Chondrocyte (in vitro differentiated cells): ENCODE results near the gene MGAM2. TPM values are rescaled to one million over a fixed set of nuclear protein-coding genes. Genes with fewer than 3 reads are reported as not detected.

ENCODE experiments used
- DNase-seq: peaks from one replicate; pipeline ENCODE4 v3.0.0; 2021; ENCODE audit warnings: mixed read lengths, low spot score
- H3K27ac Mint-ChIP-seq: one replicate; pipeline ENCODE4 v1.8.0; 2021; ENCODE audit warnings: mild to moderate bottlenecking, moderate library complexity, mixed read lengths; ENCODE audit not compliant: unreplicated experiment
- H3K27me3 Mint-ChIP-seq: 2 replicates; pipeline ENCODE4 v1.8.0; 2021; ENCODE audit warnings: low read depth, mixed read lengths
- H3K36me3 Mint-ChIP-seq: 2 replicates; pipeline ENCODE4 v1.8.0; 2021; ENCODE audit warnings: low read depth, mixed read lengths
- H3K4me1 Mint-ChIP-seq: 2 replicates; pipeline ENCODE4 v1.8.0; 2021; ENCODE audit warnings: low read depth, mild to moderate bottlenecking, mixed read lengths
- H3K4me3 Mint-ChIP-seq: one replicate; pipeline ENCODE4 v1.8.0; 2021; ENCODE audit warnings: mild to moderate bottlenecking, moderate library complexity, mixed read lengths; ENCODE audit not compliant: unreplicated experiment
- H3K9me3 Mint-ChIP-seq: 2 replicates; pipeline ENCODE4 v1.8.0; 2021; ENCODE audit warnings: low read depth, mixed read lengths
- CTCF ChIP-seq: fragments of 200-600 bp; sonication (generic); IDR thresholded peaks from 2 replicates; pipeline ENCODE4 v1.5.0; 2021; ENCODE audit warnings: antibody characterized with exemption, mild to moderate bottlenecking, moderate library complexity
- total RNA-seq: library from RNA; stranded (reverse); gene quantifications from 3 replicates; pipeline ENCODE4 v1.2.1, GENCODE V29; 2021

MGAM2 gene
- total RNA-seq, 1 donor from 2014 or later = not detected

GRCh38 chr7:142120524-142120923, 9.0 kb downstream of the MGAM2 start:
- H3K9me3 Mint-ChIP-seq = no peaks in the 10 kb centered on the region
- TF ChIP-seq CTCF = no peak
- no peak for DNase-seq
- H3K36me3 Mint-ChIP-seq = no peaks in the 10 kb centered on the region
- peaks cover 14% of the 10 kb centered on the region for H3K27me3 Mint-ChIP-seq
- no peak overlapping the region for H3K4me3 Mint-ChIP-seq
- H3K27ac Mint-ChIP-seq = no peak overlapping the region
- no peaks in the 10 kb centered on the region for H3K4me1 Mint-ChIP-seq

GRCh38 chr7:142123184-142123583, 11.7 kb downstream of the MGAM2 start:
- H3K36me3 Mint-ChIP-seq = peaks cover 3% of the 10 kb centered on the region
- no peak for DNase-seq
- H3K27me3 Mint-ChIP-seq = peaks cover 9% of the 10 kb centered on the region
- no peaks in the 10 kb centered on the region for H3K4me1 Mint-ChIP-seq
- no peak overlapping the region for H3K27ac Mint-ChIP-seq
- H3K9me3 Mint-ChIP-seq = peaks cover 5% of the 10 kb centered on the region
- H3K4me3 Mint-ChIP-seq = no peak overlapping the region
- TF ChIP-seq CTCF = no peak

GRCh38 chr7:142125256-142125955, 13.9 kb downstream of the MGAM2 start:
- H3K9me3 Mint-ChIP-seq = peaks cover 6% of the 10 kb centered on the region
- peaks cover 4% of the 10 kb centered on the region for H3K4me1 Mint-ChIP-seq
- TF ChIP-seq CTCF = no peak
- H3K4me3 Mint-ChIP-seq = no peak overlapping the region
- peaks cover 3% of the 10 kb centered on the region for H3K36me3 Mint-ChIP-seq
- no peak overlapping the region for H3K27ac Mint-ChIP-seq
- H3K27me3 Mint-ChIP-seq = peaks cover 7% of the 10 kb centered on the region
- no peak for DNase-seq

- Mint-ChIP-seq H3K27ac (peak overlapping the region; percentile 73), H3K27me3 (peaks cover 2% of the 10 kb centered on the region), H3K9me3 (peaks cover 6% of the 10 kb centered on the region), H3K36me3 (peaks cover 3% of the 10 kb centered on the region), H3K4me1 (peaks cover 12% of the 10 kb centered on the region), H3K4me3 (no peak overlapping the region)
- no peak for DNase-seq
- TF ChIP-seq CTCF = no peak
Measured at GRCh38 chr7:142130267-142130666, 18.7 kb downstream of the MGAM2 start.

- Mint-ChIP-seq H3K9me3 (peaks cover 6% of the 10 kb centered on the region), H3K27me3 (no peaks in the 10 kb centered on the region), H3K36me3 (peaks cover 3% of the 10 kb centered on the region), H3K4me1 (peaks cover 12% of the 10 kb centered on the region), H3K27ac (no peak overlapping the region), H3K4me3 (no peak overlapping the region)
- no peak for DNase-seq
- no peak for TF ChIP-seq CTCF
Measured at GRCh38 chr7:142131439-142132185, 20.1 kb downstream of the MGAM2 start.
